Stimulated activated naive CD8-positive, alpha-beta T cell treated with anti-CD3 and anti-CD28 coated beads, Interleukin-15, Interleukin-2, amounts not matched to agents 100 ng/mL and 50 ng/mL, for 24 hours (primary cell): ENCODE measurements around the gene PRKACG.
"Not testable (repeated sequence)": the region's sequence is repeated elsewhere in the genome, so short reads cannot be mapped to it uniquely, and the experiment has no call there.

Experiments
- H3K27ac Mint-ChIP-seq: one replicate; pipeline ENCODE4 v1.8.0; 2021; ENCODE audit warnings: mild to moderate bottlenecking, mixed read lengths
- H3K27me3 Mint-ChIP-seq: one replicate; pipeline ENCODE4 v1.8.0; 2021; ENCODE audit warnings: mixed read lengths
- H3K36me3 Mint-ChIP-seq: one replicate; pipeline ENCODE4 v1.8.0; 2021; ENCODE audit warnings: low read depth, mixed read lengths
- H3K4me1 Mint-ChIP-seq: one replicate; pipeline ENCODE4 v1.8.0; 2021; ENCODE audit warnings: low read depth, mixed read lengths
- H3K4me3 Mint-ChIP-seq: one replicate; pipeline ENCODE4 v1.8.0; 2021; ENCODE audit warnings: mild to moderate bottlenecking, mixed read lengths
- H3K9me3 Mint-ChIP-seq: one replicate; pipeline ENCODE4 v1.8.0; 2021; ENCODE audit warnings: mixed read lengths

The PRKACG gene

GRCh38 chr9:69014013-69014412 is at the start of gene PRKACG:
TSS of gene PRKACG (minus strand) at chr9:69014113. CDS start at chr9:69014092, 21 bp downstream.
- peaks cover 15% of the 10 kb centered on the region for H3K4me1 Mint-ChIP-seq
- H3K27me3 Mint-ChIP-seq = peaks cover 11% of the 10 kb centered on the region
- H3K36me3 Mint-ChIP-seq = no peaks in the 10 kb centered on the region
- no peak within 1 kb of the TSS for H3K27ac Mint-ChIP-seq
- H3K4me3 Mint-ChIP-seq = no peak within 1 kb of the TSS
- no peaks in the 10 kb centered on the region for H3K9me3 Mint-ChIP-seq

- Mint-ChIP-seq H3K27ac (no peak overlapping the region), H3K4me1 (peaks cover 6% of the 10 kb centered on the region), H3K4me3 (no peak overlapping the region), H3K27me3 (no peaks in the 10 kb centered on the region), H3K36me3 (peaks cover 52% of the 10 kb centered on the region), H3K9me3 (no peaks in the 10 kb centered on the region)
Measured at GRCh38 chr9:69062195-69062594, 48.3 kb upstream of the PRKACG start.

- H3K27me3 Mint-ChIP-seq = no peaks in the 10 kb centered on the region
- H3K27ac Mint-ChIP-seq = no peak overlapping the region
- H3K36me3 Mint-ChIP-seq = peaks cover 49% of the 10 kb centered on the region
- no peaks in the 10 kb centered on the region for H3K9me3 Mint-ChIP-seq
- peaks cover 6% of the 10 kb centered on the region for H3K4me1 Mint-ChIP-seq
- H3K4me3 Mint-ChIP-seq = no peak overlapping the region
Measured at GRCh38 chr9:69060766-69061165, 46.9 kb upstream of the PRKACG start.

DNA sequence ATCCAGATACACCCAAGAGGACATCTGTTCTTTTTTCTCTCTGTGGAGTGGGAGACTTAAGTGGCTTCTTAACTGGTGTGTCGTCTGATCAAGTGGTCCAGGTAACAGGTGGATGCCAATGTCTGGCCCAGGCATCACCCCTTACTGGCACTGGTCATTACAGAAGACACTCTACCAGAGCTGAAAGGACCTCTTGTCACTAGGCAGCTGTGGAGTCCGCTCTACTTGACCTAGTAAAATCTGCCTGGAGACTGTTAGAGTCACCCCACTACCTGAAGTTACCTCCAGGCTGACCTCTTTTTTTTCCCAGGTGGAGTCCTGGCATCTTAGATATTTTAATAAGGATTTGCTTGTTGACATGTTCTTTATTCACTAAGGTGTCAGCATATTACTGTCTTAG is 44.2 kb upstream of the PRKACG start:
- Mint-ChIP-seq H3K4me3 (no peak overlapping the region), H3K4me1 (peaks cover 6% of the 10 kb centered on the region), H3K9me3 (no peaks in the 10 kb centered on the region), H3K36me3 (peaks cover 44% of the 10 kb centered on the region), H3K27me3 (no peaks in the 10 kb centered on the region), H3K27ac (no peak overlapping the region)

DNA sequence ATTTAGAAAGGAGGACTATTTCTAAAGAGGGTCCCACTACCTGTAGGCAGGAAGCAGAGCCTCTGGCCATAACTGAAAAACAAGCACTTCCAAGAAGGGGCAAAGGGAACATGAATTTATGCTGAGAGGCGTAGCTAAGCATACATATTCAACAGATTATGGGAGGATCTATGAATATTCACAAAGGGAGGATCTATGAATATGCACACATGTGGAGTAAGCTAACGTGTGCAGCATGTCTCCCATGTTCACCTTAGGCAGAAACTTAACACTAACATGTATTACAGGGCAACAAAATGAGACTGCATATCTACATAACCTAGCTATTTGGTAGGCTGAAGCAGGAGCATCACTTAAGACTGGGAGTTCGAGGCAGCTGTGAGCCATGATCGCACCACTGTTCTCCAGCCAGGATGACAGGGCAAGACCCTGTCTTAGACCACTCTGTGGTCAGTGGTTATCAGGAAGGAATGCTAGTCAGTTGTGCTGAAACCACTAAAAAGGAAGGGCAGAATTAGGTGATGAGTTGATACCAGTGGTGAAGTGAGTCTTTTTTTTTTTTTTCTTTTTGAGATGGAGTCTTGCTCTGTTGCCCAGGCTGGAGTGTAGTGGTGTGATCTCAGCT is 42.4 kb upstream of the PRKACG start:
- peaks cover 45% of the 10 kb centered on the region for H3K36me3 Mint-ChIP-seq

DNA sequence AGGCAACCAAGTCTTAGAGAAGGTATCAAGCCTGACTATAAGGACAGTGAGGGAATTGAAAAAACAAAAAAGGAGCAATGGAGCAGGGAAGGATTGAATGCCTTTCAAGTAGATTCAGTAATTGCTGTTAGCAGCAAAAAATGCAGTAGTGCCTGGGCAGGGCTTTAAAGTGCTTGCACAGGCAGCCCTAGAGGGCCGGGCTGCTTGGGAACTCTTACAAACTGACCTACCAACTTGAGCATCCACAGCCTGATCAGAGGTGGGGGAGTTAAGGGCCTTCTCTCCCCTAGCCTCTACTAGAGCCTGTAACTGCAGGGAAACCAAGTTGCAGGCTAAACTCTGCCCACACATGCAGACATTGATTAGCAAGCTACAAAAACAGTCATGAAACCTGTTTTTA is 41.1 kb upstream of the PRKACG start:
- no peaks in the 10 kb centered on the region for H3K9me3 Mint-ChIP-seq
- H3K27ac Mint-ChIP-seq = no peak overlapping the region
- no peak overlapping the region for H3K4me3 Mint-ChIP-seq

More for the DNA sequence above, 42.4 kb upstream of the PRKACG start:
- Mint-ChIP-seq H3K4me3 (no peak overlapping the region), H3K4me1 (peaks cover 6% of the 10 kb centered on the region), H3K9me3 (no peaks in the 10 kb centered on the region), H3K27me3 (no peaks in the 10 kb centered on the region), H3K27ac (no peak overlapping the region)

DNA sequence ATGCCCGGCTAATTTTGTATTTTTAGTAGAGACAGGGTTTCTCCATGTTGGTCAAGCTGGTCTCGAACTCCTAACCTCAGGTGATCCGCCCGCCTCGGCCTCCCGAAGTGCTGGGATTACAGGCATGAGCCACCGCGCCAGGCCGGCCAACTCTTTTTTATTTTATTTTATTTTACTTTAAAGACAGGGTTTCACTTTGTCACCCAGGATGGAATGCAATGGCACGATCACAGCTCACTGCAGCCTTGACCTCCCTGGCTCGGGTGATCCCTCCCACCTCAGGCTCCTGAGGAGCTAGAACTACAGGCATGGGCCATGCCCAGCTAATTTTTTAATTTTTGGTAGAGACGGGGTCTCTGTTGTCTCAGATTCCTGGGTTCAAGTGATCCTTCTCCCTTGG is 37.0 kb upstream of the PRKACG start:
- H3K9me3 Mint-ChIP-seq, H3K4me3 Mint-ChIP-seq, H3K4me1 Mint-ChIP-seq, H3K27me3 Mint-ChIP-seq, H3K27ac Mint-ChIP-seq: not testable (repeated sequence)
- peaks cover 40% of the 10 kb centered on the region for H3K36me3 Mint-ChIP-seq

More for the DNA sequence above, 41.1 kb upstream of the PRKACG start:
- Mint-ChIP-seq H3K27me3 (no peaks in the 10 kb centered on the region), H3K4me1 (no peaks in the 10 kb centered on the region), H3K36me3 (peaks cover 42% of the 10 kb centered on the region)

DNA sequence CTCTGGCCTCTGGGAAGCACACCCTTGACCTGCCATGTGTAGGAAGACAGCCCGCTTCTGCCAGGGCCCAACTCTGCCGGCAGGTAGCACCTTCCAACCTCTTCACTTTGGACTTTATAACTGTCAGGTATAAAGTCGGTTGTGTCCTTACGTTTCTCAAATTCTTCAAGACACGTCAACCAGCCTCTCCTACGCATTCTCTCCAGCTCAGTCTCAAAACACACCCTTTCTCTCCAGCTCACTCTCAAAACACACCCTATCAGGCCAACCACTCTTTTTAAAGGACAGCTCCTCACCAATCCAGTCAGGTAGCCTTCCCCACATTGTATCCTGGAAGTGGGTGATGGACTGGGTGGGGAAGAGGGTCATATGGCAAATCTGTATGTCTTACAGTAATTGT is 35.2 kb upstream of the PRKACG start:
- H3K27ac Mint-ChIP-seq = no peak overlapping the region
- H3K4me3 Mint-ChIP-seq = no peak overlapping the region
- H3K27me3 Mint-ChIP-seq = no peaks in the 10 kb centered on the region
- H3K36me3 Mint-ChIP-seq = peaks cover 38% of the 10 kb centered on the region
- no peaks in the 10 kb centered on the region for H3K9me3 Mint-ChIP-seq
- H3K4me1 Mint-ChIP-seq = peaks cover 17% of the 10 kb centered on the region

GRCh38 chr9:69047371-69047770 is 33.5 kb upstream of the PRKACG start:
- Mint-ChIP-seq H3K9me3 (no peaks in the 10 kb centered on the region), H3K4me3 (no peak overlapping the region), H3K4me1 (peaks cover 18% of the 10 kb centered on the region), H3K27ac (no peak overlapping the region), H3K36me3 (peaks cover 43% of the 10 kb centered on the region), H3K27me3 (no peaks in the 10 kb centered on the region)

DNA sequence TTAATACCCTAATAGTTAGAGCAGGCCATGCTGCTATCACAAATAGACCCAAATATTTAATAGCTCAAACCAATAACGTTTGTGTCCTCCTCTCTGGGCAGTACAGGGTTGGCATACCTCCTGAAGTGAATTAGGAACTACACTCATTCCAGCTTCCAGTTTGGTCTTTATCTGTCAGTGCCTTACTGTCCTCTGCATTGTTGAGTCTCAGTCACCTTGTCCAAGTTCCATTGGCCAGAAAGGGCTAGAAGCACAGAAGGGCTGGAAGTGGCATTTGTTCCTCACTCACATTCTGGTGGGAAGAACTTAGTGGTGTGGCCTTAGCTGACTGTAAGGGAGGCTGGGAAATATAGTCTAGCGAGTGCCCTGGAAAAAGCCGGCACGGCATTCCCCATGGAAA is 32.8 kb upstream of the PRKACG start:
- no peaks in the 10 kb centered on the region for H3K27me3 Mint-ChIP-seq
- no peak overlapping the region for H3K4me3 Mint-ChIP-seq
- H3K27ac Mint-ChIP-seq = no peak overlapping the region
- H3K36me3 Mint-ChIP-seq = peaks cover 46% of the 10 kb centered on the region
- no peaks in the 10 kb centered on the region for H3K9me3 Mint-ChIP-seq
- peaks cover 18% of the 10 kb centered on the region for H3K4me1 Mint-ChIP-seq

DNA sequence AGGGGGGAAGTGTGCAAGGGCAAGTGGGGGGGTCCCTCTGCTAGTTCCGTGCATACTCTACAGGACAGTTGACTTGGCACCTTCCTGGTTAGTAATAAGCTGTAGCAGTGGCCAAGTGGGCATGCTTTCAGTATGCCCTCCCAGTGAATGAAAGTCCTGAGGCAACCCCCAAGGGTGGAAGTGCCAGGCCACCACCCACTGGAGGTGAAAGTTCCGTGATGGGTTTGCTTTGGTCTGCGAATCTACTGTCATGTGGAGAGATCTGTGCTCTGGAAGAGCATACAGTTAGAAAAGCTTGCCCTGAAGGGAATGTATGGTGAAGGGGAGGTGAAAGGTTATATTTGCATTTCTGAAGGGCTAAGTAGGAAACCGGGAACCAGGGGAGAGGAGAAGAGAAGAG is 31.9 kb upstream of the PRKACG start:
- Mint-ChIP-seq H3K27ac (no peak overlapping the region), H3K9me3 (no peaks in the 10 kb centered on the region)

GRCh38 chr9:69044240-69045219 is 30.6 kb upstream of the PRKACG start:
- H3K4me3 Mint-ChIP-seq = peak overlapping the region; percentile 42
- H3K9me3 Mint-ChIP-seq = no peaks in the 10 kb centered on the region
- H3K4me1 Mint-ChIP-seq = peaks cover 18% of the 10 kb centered on the region
- H3K27me3 Mint-ChIP-seq = no peaks in the 10 kb centered on the region
- H3K27ac Mint-ChIP-seq = peak overlapping the region; percentile 64
- H3K36me3 Mint-ChIP-seq = peaks cover 43% of the 10 kb centered on the region

More for the DNA sequence above, 31.9 kb upstream of the PRKACG start:
- H3K27me3 Mint-ChIP-seq = no peaks in the 10 kb centered on the region
- H3K4me1 Mint-ChIP-seq = peaks cover 18% of the 10 kb centered on the region
- H3K36me3 Mint-ChIP-seq = peaks cover 46% of the 10 kb centered on the region
- no peak overlapping the region for H3K4me3 Mint-ChIP-seq

GRCh38 chr9:69040646-69041045 is 26.7 kb upstream of the PRKACG start:
- H3K4me1 Mint-ChIP-seq = peaks cover 33% of the 10 kb centered on the region
- no peak overlapping the region for H3K4me3 Mint-ChIP-seq
- peaks cover 21% of the 10 kb centered on the region for H3K36me3 Mint-ChIP-seq
- H3K27ac Mint-ChIP-seq = no peak overlapping the region
- H3K27me3 Mint-ChIP-seq = no peaks in the 10 kb centered on the region
- H3K9me3 Mint-ChIP-seq = no peaks in the 10 kb centered on the region

GRCh38 chr9:69036799-69037198 is 22.9 kb upstream of the PRKACG start:
- Mint-ChIP-seq H3K36me3 (peaks cover 10% of the 10 kb centered on the region), H3K27me3 (no peaks in the 10 kb centered on the region), H3K9me3 (no peaks in the 10 kb centered on the region), H3K4me1 (peaks cover 21% of the 10 kb centered on the region), H3K27ac (peak overlapping the region; percentile 95), H3K4me3 (peak overlapping the region; percentile 98)

GRCh38 chr9:69036309-69036708 is 22.4 kb upstream of the PRKACG start:
- H3K4me1 Mint-ChIP-seq = peaks cover 21% of the 10 kb centered on the region
- no peaks in the 10 kb centered on the region for H3K27me3 Mint-ChIP-seq
- H3K4me3 Mint-ChIP-seq = peak overlapping the region; percentile 98
- H3K36me3 Mint-ChIP-seq = peaks cover 10% of the 10 kb centered on the region
- H3K9me3 Mint-ChIP-seq = no peaks in the 10 kb centered on the region
- H3K27ac Mint-ChIP-seq = peak overlapping the region; percentile 95
